GM18519 (cell line): Measurements from ENCODE around the gene CCDC51.
"Not testable (repeated sequence)": the region's sequence is repeated elsewhere in the genome, so short reads cannot be mapped to it uniquely, and the experiment has no call there.

Experiments
- ATAC-seq: cut with Tn5 transposase; IDR thresholded peaks from one replicate; pipeline ENCODE4 v1.9.1; 2021; ENCODE audit warnings: mild to moderate bottlenecking, moderate library complexity; ENCODE audit not compliant: unreplicated experiment, low FRiP score

Gene CCDC51, protein sequence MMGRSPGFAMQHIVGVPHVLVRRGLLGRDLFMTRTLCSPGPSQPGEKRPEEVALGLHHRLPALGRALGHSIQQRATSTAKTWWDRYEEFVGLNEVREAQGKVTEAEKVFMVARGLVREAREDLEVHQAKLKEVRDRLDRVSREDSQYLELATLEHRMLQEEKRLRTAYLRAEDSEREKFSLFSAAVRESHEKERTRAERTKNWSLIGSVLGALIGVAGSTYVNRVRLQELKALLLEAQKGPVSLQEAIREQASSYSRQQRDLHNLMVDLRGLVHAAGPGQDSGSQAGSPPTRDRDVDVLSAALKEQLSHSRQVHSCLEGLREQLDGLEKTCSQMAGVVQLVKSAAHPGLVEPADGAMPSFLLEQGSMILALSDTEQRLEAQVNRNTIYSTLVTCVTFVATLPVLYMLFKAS

GRCh38 chr3:48439820-48440589, at the start of gene CCDC51, which contains the start of gene TMA7:
TSS of gene CCDC51 (minus strand) at chr3:48440119. CDS start at chr3:48435128, 4,991 bp downstream.
TSS of gene TMA7 (plus strand) at chr3:48440257. CDS start at chr3:48440297, 40 bp downstream.
- peak; percentile 85 for ATAC-seq

DNA sequence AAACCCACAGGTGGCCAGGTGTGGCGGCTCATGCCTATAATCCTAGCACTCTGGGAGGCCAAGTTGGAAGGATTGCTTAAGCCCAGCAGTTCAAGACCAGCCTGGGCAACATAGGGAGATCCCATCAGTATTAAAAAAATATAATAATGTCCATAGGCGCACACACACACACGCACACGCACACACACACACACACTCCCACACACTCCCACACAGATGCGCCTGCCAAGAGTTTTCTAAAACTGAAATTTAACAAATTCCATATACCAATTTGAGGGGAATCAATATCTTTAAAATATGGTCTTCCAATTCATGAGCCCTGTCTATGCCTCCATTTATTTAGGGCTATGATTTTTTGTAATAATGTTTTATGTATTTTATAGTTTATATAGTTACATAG, 47.0 kb upstream of the CCDC51 start:
- ATAC-seq = no peak

GRCh38 chr3:48482822-48483221, 42.9 kb upstream of the CCDC51 start:
- not testable (repeated sequence) for ATAC-seq

- not testable (repeated sequence) for ATAC-seq
Observed at GRCh38 chr3:48480891-48481290, 41.0 kb upstream of the CCDC51 start.

GRCh38 chr3:48478626-48479555, 39.0 kb upstream of the CCDC51 start:
- ATAC-seq = no peak

DNA sequence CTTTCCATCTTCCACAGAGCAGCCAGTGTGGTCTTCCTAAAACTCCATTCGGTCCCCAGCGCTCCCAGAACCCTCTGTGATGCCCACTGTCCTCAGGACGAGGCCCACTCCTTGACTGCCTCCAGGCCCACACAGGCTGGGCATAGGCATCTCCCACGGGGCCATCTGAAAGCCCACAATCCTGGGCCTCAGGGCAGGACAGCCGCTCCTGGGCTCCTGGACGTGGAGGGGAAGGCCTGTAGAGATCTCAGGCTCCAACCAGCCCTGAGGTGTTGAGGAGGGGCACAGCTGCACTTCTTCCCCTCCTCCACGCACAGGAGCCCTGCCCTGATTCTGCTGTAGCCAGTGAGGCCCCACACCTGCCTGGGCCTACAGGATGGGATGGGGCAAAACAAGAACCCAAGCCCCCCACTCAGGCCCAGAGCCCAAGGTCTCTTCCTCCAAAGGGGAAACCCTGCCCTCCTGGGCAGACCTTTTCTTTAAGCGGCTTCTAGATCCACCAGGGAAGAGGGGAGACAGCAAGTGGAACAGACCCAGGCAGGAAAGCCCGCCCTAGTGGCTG, 38.1 kb upstream of the CCDC51 start:
- ATAC-seq = no peak

DNA sequence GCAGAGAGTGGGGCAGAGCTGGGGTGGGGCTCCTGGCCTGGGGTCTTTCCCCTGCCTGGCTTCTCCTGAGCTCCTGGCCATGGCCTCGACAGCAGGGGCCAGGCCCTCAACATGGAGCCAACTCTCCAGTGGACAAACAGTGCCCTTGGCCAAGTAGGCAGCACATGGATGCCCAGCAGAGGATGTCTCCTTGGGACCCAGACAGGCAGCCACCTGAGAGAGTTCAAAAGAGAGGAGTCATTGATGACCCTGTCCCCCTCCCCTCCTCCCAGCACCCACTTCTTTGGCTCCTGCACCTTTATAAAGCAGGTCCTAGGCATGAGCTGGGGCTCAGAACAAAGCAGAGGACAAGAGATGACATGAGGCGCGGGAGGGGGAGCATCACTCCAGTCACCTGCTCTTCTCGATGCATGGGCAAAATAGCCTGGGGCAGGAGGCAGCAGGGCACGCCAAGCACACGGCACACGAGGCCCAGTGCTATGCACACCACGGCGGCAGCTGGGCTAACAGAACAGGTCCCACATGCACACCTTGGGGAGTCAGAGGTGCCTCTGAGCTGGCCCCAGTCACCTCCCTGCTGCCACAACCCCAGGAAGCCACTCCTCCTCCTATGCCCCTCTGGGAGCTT, 36.6 kb upstream of the CCDC51 start:
- ATAC-seq = no peak

DNA sequence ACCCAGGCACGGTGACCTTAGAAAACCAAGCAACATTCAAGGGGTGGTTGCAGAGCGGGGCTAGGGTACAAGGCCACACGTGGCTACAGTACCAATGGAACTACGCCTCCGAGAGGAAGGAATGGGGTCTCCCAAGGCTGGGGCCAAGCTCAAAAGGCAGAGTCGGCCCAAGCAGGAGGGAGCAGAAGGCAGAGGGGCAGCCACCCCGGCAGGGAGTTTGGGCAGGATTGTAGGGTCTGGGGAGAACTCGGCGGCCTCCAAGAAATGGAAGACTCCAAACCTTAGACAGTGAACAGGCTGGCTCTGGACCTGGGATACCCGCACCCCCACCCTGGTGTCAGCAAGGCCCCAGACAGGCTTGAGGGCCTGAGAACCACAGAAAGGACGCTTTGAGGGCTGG, 35.3 kb upstream of the CCDC51 start:
- ATAC-seq = no peak

DNA sequence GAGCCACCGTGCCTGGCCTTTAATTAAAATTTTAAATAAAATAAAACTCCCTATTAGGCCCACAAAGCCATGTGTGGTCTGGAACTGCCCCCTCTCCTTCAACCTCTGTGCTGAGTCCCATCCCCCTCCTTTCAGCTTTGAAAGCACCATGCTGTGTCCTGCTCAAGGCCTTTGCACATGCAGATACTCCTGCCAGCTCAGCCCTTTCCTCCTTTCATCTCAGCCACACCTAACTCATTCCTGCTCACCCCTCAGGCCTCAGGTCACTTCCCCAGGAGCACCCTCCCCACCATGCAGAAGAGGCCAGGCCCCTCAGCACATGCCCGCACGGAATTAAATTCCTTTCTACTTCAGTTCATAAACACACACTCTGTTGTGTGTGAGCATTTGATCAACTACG, 34.7 kb upstream of the CCDC51 start:
- ATAC-seq = no peak

- not testable (repeated sequence) for ATAC-seq
Observed at GRCh38 chr3:48474031-48474430, 34.1 kb upstream of the CCDC51 start.

- ATAC-seq = no peak
Observed at GRCh38 chr3:48473617-48473952, 33.7 kb upstream of the CCDC51 start.

- ATAC-seq = no peak
Observed at GRCh38 chr3:48472923-48473616, 33.2 kb upstream of the CCDC51 start.

DNA sequence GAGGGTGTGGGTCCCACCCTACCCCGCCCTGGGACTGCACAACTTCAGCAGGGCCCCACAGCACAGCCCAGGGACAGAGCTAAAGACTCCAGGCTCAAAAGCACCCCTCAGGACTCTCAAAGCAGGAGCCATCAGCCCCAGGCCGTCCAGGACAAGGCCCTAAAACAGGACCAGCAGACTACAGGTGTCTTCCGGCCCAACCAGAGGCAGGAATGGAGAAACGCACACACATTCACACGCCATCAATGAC, 32.7 kb upstream of the CCDC51 start:
- no peak for ATAC-seq

DNA sequence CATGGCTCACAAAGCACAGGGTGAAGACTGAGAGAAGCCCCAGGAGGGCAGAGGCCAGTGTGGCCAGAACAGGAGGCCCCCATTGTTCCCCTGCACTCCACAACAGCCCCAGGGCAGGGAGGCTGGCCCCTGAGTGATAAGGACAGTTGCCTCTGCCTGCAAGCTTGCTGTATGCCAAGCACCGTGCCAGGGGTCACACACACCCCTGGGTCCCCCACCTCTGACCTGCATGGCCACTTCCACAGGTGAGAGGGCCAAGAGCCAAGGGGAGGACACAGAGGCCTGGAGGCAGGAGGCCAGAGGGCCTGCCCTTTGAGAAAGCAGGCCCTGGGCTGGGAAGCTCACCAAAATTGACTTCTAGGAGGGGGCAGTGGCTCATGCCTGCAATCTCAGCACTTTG, 30.4 kb upstream of the CCDC51 start:
- ATAC-seq = no peak

DNA sequence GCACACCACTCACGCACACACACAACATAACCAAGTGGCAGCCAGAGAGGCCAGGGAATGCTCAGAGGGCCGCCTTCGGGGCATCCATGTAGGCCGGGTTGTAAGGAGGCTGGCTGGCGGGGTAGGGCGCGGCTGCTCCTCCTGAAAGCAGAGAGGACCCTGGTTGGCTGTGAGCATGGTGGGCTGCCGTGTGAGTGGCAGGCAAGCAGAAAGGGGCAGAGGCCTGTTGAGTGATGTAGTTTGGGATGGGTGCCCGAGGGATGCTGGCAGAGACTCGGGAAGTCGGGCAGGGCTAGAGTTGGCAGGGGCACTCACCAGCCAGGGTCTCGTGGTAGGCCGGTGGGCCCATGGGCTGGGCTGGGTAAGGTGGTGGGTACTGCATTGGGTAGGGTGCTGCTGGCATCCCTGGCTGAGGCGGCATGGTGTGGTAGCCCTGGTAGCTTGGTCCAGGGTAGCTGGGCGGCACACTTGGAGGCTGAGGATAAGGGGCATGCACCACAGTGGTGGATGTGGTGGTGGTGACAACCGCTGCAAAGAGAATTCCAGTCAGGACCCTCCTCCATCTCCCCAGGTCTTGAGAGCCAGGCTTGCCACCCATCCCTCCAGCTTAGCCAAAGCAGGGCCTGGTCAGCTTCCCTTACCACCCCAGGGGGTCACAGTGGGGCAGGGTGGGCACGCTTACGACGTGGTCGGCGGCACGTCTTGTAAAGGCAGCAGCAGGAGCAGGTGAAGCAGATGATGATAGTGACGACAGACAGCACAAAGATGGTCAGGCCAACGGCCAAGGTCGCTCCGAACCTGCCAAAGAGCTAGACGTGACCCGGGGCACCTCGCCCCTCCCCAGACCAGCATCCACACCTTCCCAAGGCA, 29.4 kb upstream of the CCDC51 start:
- no peak for ATAC-seq

- ATAC-seq = no peak
Observed at GRCh38 chr3:48468329-48468731, 28.4 kb upstream of the CCDC51 start.

GRCh38 chr3:48467473-48468267, 27.8 kb upstream of the CCDC51 start:
- no peak for ATAC-seq

DNA sequence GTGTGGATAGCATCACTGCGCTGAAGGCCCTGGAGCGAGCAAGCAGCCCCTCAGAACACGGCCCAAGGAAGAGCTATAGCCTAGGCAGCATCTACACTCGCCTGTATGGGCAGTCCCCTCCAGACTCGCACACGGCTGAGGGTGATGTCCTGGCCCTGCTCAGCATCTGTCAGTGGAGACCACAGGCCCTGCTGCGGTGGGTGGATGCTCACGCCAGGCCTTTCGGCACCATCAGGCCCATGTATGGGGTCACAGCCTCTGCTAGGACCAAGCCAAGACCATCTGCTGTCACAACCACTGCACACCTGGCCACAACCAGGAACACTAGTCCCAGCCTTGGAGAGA, 27.2 kb upstream of the CCDC51 start:
- no peak for ATAC-seq
